ENCODE results near the gene MYOM1.
"Not testable (repeated sequence)": the region's sequence is repeated elsewhere in the genome, so short reads cannot be mapped to it uniquely, and the experiment has no call there.

MYOM1 gene

GRCh38 chr18:3248658-3249359 is 29.0 kb upstream of the MYOM1 start:
- no peak for ATAC-seq
- DNase-seq = no peak

- no peak for DNase-seq
- ATAC-seq = no peak
Observed at GRCh38 chr18:3248062-3248657, 28.4 kb upstream of the MYOM1 start.

GRCh38 chr18:3247240-3248061 is 27.7 kb upstream of the MYOM1 start, which contains the start of gene MYL12A:
TSS of gene MYL12A (plus strand) at chr18:3247801. CDS start at chr18:3253248, 5,447 bp downstream.
- peak; percentile 83 for ATAC-seq

GRCh38 chr18:3246635-3247239 is 27.0 kb upstream of the MYOM1 start:
- ATAC-seq (no peak), DNase-seq (peak; percentile 36)

More at GRCh38 chr18:3247240-3248061, 27.7 kb upstream of the MYOM1 start, which contains the start of gene MYL12A:
- DNase-seq = peak; percentile 98

- peak; percentile 84 for DNase-seq
- peak; percentile 59 for ATAC-seq
Observed at GRCh38 chr18:3245853-3246634, 26.3 kb upstream of the MYOM1 start.

- no peak for DNase-seq
- no peak for ATAC-seq
Observed at GRCh38 chr18:3245185-3245564, 25.4 kb upstream of the MYOM1 start.

GRCh38 chr18:3238742-3239141 is 19.0 kb upstream of the MYOM1 start:
- ATAC-seq (no peak), DNase-seq (no peak)

GRCh38 chr18:3236470-3236869 is 16.7 kb upstream of the MYOM1 start:
- ATAC-seq (no peak), DNase-seq (no peak)

GRCh38 chr18:3235846-3236245 is 16.1 kb upstream of the MYOM1 start:
- DNase-seq = no peak
- peak; percentile 28 for ATAC-seq

- no peak for DNase-seq
- ATAC-seq = no peak
Observed at GRCh38 chr18:3234457-3234856, 14.7 kb upstream of the MYOM1 start.

GRCh38 chr18:3233433-3234168 is 13.8 kb upstream of the MYOM1 start:
- DNase-seq (no peak), ATAC-seq (no peak)

GRCh38 chr18:3233004-3233403 is 13.2 kb upstream of the MYOM1 start:
- ATAC-seq = no peak

GRCh38 chr18:3230401-3231334 is 10.9 kb upstream of the MYOM1 start:
- no peak for ATAC-seq

More at GRCh38 chr18:3233004-3233403, 13.2 kb upstream of the MYOM1 start:
- DNase-seq = no peak

GRCh38 chr18:3226048-3226447 is 6.3 kb upstream of the MYOM1 start:
- ATAC-seq (no peak), DNase-seq (no peak)

More at GRCh38 chr18:3230401-3231334, 10.9 kb upstream of the MYOM1 start:
- DNase-seq = no peak

- no peak for ATAC-seq
- no peak for DNase-seq
Observed at GRCh38 chr18:3225588-3225987, 5.8 kb upstream of the MYOM1 start.

- DNase-seq = no peak
- no peak for ATAC-seq
Observed at GRCh38 chr18:3224223-3224622, 4.5 kb upstream of the MYOM1 start.

- DNase-seq (no peak), ATAC-seq (no peak)
Observed at GRCh38 chr18:3223356-3223755, 3.6 kb upstream of the MYOM1 start.

- ATAC-seq (no peak), DNase-seq (no peak)
Observed at GRCh38 chr18:3221496-3221895, 1.7 kb upstream of the MYOM1 start.

- not testable (repeated sequence) for DNase-seq, ATAC-seq
Observed at GRCh38 chr18:3220868-3221267, 1.1 kb upstream of the MYOM1 start.

GRCh38 chr18:3219241-3219630 is 532 bp downstream of the MYOM1 start:
- ATAC-seq (no peak), DNase-seq (no peak)
